Activated naive CD8-positive, alpha-beta T cell (primary cell): ENCODE data around the gene ACO2.
"Not testable (repeated sequence)": the region's sequence is repeated elsewhere in the genome, so short reads cannot be mapped to it uniquely, and the experiment has no call there.

Experiments used
- H3K27ac Mint-ChIP-seq: one replicate; pipeline ENCODE4 v1.8.0; 2021; ENCODE audit warnings: mixed read lengths
- H3K27me3 Mint-ChIP-seq: one replicate; pipeline ENCODE4 v1.8.0; 2021; ENCODE audit warnings: mixed read lengths
- H3K36me3 Mint-ChIP-seq: one replicate; pipeline ENCODE4 v1.8.0; 2021; ENCODE audit warnings: mixed read lengths
- H3K4me1 Mint-ChIP-seq: one replicate; pipeline ENCODE4 v1.8.0; 2021; ENCODE audit warnings: low read depth, mixed read lengths
- H3K4me3 Mint-ChIP-seq: one replicate; pipeline ENCODE4 v1.8.0; 2021; ENCODE audit warnings: mild to moderate bottlenecking, mixed read lengths
- H3K9me3 Mint-ChIP-seq: one replicate; pipeline ENCODE4 v1.8.0; 2021; ENCODE audit warnings: low read depth, mixed read lengths

The ACO2 gene

GRCh38 chr22:41551877-41552582 is 83.1 kb downstream of the ACO2 start:
- H3K9me3 Mint-ChIP-seq: no peaks in the 10 kb centered on the region
- no peak overlapping the region for H3K27ac Mint-ChIP-seq
- H3K4me1 Mint-ChIP-seq: peaks cover 4% of the 10 kb centered on the region
- peaks cover 4% of the 10 kb centered on the region for H3K27me3 Mint-ChIP-seq
- H3K4me3 Mint-ChIP-seq: no peak overlapping the region
- no peaks in the 10 kb centered on the region for H3K36me3 Mint-ChIP-seq

GRCh38 chr22:41555325-41555982 is 86.5 kb downstream of the ACO2 start:
- Mint-ChIP-seq H3K4me1 (peaks cover 4% of the 10 kb centered on the region), H3K9me3 (no peaks in the 10 kb centered on the region), H3K4me3 (no peak overlapping the region), H3K36me3 (no peaks in the 10 kb centered on the region), H3K27ac (no peak overlapping the region), H3K27me3 (peaks cover 4% of the 10 kb centered on the region)

DNA sequence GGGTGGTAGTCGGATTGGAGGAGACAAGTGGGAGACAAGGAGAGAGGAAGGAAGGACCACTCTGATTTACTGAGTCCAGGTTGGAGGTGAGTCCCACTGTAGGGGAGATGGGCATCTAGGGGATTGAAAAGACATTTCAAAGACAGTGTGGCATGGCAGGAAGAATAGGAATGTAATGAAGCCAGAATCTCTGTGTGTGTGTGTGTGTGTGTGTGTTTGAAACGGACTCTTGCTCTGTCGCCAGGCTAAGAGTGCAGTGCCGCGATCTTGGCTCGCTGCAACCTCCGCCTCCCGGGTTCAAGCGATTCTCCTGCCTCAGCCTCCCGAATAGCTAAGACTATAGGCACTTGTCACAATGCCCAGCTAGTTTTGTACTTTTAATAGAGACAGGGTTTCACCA is 87.6 kb downstream of the ACO2 start:
- Mint-ChIP-seq H3K4me1 (peaks cover 4% of the 10 kb centered on the region), H3K27ac (no peak overlapping the region), H3K4me3 (no peak overlapping the region), H3K36me3 (no peaks in the 10 kb centered on the region), H3K9me3 (no peaks in the 10 kb centered on the region), H3K27me3 (peaks cover 9% of the 10 kb centered on the region)

GRCh38 chr22:41557401-41558240 is 88.7 kb downstream of the ACO2 start:
- Mint-ChIP-seq H3K4me3 (no peak overlapping the region), H3K36me3 (no peaks in the 10 kb centered on the region), H3K27me3 (peaks cover 9% of the 10 kb centered on the region), H3K27ac (no peak overlapping the region), H3K9me3 (no peaks in the 10 kb centered on the region), H3K4me1 (peaks cover 4% of the 10 kb centered on the region)

DNA sequence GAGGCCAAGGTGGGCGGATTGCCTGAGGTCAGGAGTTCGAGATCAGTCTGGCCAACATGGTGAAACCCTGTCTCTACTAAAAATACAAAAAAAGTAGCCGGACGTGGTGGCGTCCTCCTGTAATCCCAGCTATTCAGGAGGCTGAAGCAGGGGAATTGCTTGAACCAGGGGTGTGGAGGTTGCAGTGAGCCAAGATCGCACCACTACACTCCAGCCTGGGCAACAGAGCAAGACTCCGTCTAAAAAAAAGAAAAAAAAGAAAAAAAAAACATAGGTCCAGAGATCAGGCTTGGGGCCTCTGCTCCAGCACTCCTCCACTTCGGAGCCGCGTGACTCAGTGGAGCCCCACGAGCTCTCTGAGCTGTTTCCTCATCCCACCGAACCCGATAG is 89.3 kb downstream of the ACO2 start:
- not testable (repeated sequence) for H3K36me3 Mint-ChIP-seq, H3K27ac Mint-ChIP-seq, H3K27me3 Mint-ChIP-seq, H3K4me1 Mint-ChIP-seq, H3K4me3 Mint-ChIP-seq, H3K9me3 Mint-ChIP-seq

DNA sequence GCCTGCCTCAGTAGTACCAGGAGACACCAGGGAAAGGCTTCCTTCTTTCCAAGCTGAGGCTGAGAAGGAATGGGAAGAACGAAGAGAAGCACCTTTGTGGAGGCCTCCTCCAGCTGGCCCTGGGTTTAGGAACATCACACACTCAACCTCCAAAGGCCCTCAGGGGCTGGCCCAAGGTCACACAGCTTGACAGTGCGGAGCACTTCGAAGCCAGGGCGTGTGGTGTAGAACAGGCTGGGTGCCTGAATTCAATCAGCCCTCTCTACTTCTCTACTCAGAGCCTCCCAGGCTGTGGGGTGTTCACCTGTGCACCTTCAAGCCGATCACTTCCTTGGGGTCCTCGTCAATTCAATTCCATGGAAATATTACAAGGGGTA is 91.2 kb downstream of the ACO2 start:
- no peak overlapping the region for H3K4me3 Mint-ChIP-seq
- no peaks in the 10 kb centered on the region for H3K9me3 Mint-ChIP-seq
- H3K36me3 Mint-ChIP-seq: no peaks in the 10 kb centered on the region
- H3K4me1 Mint-ChIP-seq: peaks cover 4% of the 10 kb centered on the region
- peaks cover 9% of the 10 kb centered on the region for H3K27me3 Mint-ChIP-seq
- H3K27ac Mint-ChIP-seq: no peak overlapping the region

- Mint-ChIP-seq H3K4me1 (peaks cover 3% of the 10 kb centered on the region), H3K36me3 (no peaks in the 10 kb centered on the region), H3K4me3 (no peak overlapping the region), H3K27ac (no peak overlapping the region), H3K9me3 (no peaks in the 10 kb centered on the region), H3K27me3 (peaks cover 8% of the 10 kb centered on the region)
Measured at GRCh38 chr22:41561335-41561734, 92.4 kb downstream of the ACO2 start.

DNA sequence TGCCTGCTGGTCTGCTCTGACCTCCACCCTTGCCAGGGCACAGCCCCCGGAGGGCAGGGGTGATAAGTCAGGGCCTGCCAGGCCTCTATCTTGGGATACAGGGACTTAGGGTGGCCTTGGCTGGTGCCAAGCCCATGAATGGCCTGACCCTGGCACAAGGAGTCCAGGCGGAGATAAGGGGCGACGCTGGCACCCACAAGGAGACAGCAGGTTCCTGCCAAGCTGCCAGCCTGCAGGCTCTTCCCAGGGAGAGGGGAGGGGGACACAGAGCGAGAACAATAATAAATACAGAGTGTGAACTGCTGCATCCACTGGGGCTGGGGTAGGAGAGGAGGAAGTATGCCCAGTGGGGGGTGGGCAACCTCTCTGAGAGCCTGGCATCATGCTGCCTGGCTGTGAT is 92.9 kb downstream of the ACO2 start:
- H3K27ac Mint-ChIP-seq: no peak overlapping the region
- H3K9me3 Mint-ChIP-seq: no peaks in the 10 kb centered on the region
- peaks cover 7% of the 10 kb centered on the region for H3K27me3 Mint-ChIP-seq
- H3K36me3 Mint-ChIP-seq: no peaks in the 10 kb centered on the region
- peaks cover 1% of the 10 kb centered on the region for H3K4me1 Mint-ChIP-seq
- H3K4me3 Mint-ChIP-seq: no peak overlapping the region

DNA sequence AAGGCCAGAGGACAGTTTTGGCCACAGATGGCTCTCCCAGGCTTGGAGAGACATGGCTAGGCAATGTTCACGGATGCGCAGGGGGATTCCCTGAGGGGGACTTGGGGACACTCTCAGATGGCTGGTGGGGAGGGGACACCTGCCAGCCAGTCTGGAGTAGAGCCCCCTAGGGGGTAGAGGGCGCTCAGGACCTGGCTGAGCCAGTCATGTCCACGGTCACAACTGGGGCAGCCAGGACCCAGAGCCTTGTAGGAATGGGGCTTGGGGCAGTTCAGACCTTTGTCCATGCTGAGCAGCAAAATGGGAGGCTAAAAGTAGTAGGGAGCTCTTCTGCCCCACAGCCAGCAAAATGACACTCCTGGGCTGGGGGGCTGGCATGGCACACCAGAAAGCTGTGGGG is 93.5 kb downstream of the ACO2 start:
- H3K27me3 Mint-ChIP-seq: peaks cover 5% of the 10 kb centered on the region
- no peaks in the 10 kb centered on the region for H3K9me3 Mint-ChIP-seq
- no peak overlapping the region for H3K4me3 Mint-ChIP-seq
- H3K36me3 Mint-ChIP-seq: no peaks in the 10 kb centered on the region
- H3K27ac Mint-ChIP-seq: no peak overlapping the region
- no peaks in the 10 kb centered on the region for H3K4me1 Mint-ChIP-seq

DNA sequence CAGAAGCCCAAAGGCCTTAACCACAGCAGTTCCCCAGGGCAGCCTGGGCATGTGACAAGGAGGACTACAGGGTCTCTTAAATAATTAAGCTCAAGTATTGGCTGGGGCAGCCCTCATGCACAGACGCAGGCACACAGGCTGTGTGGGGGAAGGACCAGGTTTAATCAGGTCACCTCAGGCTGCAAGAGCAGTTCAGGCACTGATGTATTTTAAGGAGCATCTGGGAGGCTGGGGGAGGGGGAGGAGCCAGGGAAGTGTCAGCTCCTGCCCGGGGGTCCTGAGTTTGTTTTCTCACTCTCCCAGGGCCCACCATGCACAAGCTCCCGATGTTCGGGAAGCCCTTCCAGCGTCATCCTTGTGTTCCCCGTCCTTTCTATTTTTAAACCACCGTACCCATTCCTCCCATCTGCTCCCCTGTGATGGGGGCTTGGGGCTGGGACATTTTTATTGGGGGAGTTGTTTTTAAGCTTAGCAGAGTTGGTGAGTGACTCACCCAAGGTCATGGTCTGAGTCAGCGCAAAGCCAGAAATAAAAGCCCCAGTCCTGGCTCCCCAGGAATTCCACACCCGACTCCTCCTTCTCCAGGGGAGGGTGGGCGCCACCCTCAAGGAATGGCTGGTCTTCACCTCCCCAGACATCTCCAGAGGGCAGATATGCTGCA is 94.3 kb downstream of the ACO2 start:
- no peak overlapping the region for H3K4me3 Mint-ChIP-seq
- no peak overlapping the region for H3K27ac Mint-ChIP-seq
- peaks cover 5% of the 10 kb centered on the region for H3K27me3 Mint-ChIP-seq
- H3K36me3 Mint-ChIP-seq: no peaks in the 10 kb centered on the region
- H3K9me3 Mint-ChIP-seq: no peaks in the 10 kb centered on the region
- no peaks in the 10 kb centered on the region for H3K4me1 Mint-ChIP-seq

GRCh38 chr22:41564563-41564962 is 95.6 kb downstream of the ACO2 start:
- Mint-ChIP-seq H3K36me3 (no peaks in the 10 kb centered on the region), H3K9me3 (no peaks in the 10 kb centered on the region), H3K27ac (no peak overlapping the region), H3K4me3 (no peak overlapping the region), H3K27me3 (peaks cover 5% of the 10 kb centered on the region), H3K4me1 (no peaks in the 10 kb centered on the region)

GRCh38 chr22:41565403-41566054 is 96.6 kb downstream of the ACO2 start:
- peaks cover 5% of the 10 kb centered on the region for H3K27me3 Mint-ChIP-seq
- H3K4me1 Mint-ChIP-seq: no peaks in the 10 kb centered on the region
- no peaks in the 10 kb centered on the region for H3K9me3 Mint-ChIP-seq
- H3K27ac Mint-ChIP-seq: no peak overlapping the region
- no peak overlapping the region for H3K4me3 Mint-ChIP-seq
- no peaks in the 10 kb centered on the region for H3K36me3 Mint-ChIP-seq

DNA sequence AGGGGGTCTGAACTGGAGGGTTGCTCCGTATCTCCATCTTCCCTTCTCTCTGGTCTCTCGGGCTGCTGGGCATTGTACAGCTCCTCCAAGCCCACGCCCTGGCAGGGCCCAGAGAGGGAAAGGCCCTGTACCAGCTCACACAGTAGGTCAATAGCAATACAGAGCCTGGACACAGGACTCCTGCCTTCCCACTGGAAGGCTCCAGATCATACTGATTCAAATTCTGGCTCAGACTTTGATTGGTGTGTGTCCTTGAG is 98.5 kb downstream of the ACO2 start:
- Mint-ChIP-seq H3K27me3 (no peaks in the 10 kb centered on the region), H3K36me3 (no peaks in the 10 kb centered on the region), H3K9me3 (no peaks in the 10 kb centered on the region), H3K4me3 (no peak overlapping the region), H3K4me1 (no peaks in the 10 kb centered on the region), H3K27ac (no peak overlapping the region)

- Mint-ChIP-seq H3K4me3 (no peak overlapping the region), H3K27ac (no peak overlapping the region), H3K4me1 (no peaks in the 10 kb centered on the region), H3K9me3 (no peaks in the 10 kb centered on the region), H3K27me3 (no peaks in the 10 kb centered on the region), H3K36me3 (no peaks in the 10 kb centered on the region)
Measured at GRCh38 chr22:41568811-41569210, 99.9 kb downstream of the ACO2 start.

- H3K36me3 Mint-ChIP-seq: no peaks in the 10 kb centered on the region
- H3K4me3 Mint-ChIP-seq: no peak overlapping the region
- no peaks in the 10 kb centered on the region for H3K27me3 Mint-ChIP-seq
- no peak overlapping the region for H3K27ac Mint-ChIP-seq
- no peaks in the 10 kb centered on the region for H3K9me3 Mint-ChIP-seq
- H3K4me1 Mint-ChIP-seq: no peaks in the 10 kb centered on the region
Measured at GRCh38 chr22:41570221-41570620, 101.3 kb downstream of the ACO2 start.
